Neural progenitor cell (in vitro differentiated cells): ENCODE results near the gene OGFOD3. TPM values are rescaled to one million over a fixed set of nuclear protein-coding genes. Genes with fewer than 3 reads are reported as not detected.
A peak's percentile ranks its signal among the peaks of the same experiment; 100 is the strongest.

Experiments
- DNase-seq: peaks from one replicate; pipeline ENCODE4 v3.0.0-alpha.2; 2016; ENCODE audit warnings: low spot score
- H2AFZ ChIP-seq: fragments of 200-600 bp; sonication (generic); replicated peaks from 2 replicates; pipeline ENCODE4 v1.6.1; 2016; ENCODE audit warnings: antibody characterized with exemption
- H3F3A ChIP-seq: fragments of 200-600 bp; sonication (generic); 2 replicates; pipeline ENCODE4 v1.6.1; 2016; ENCODE audit warnings: antibody characterized with exemption, low read depth
- H3K27ac ChIP-seq: fragments of 200-600 bp; sonication (generic); 2 replicates; pipeline ENCODE4 v1.5.1; 2016; ENCODE audit warnings: mild to moderate bottlenecking
- H3K27me3 ChIP-seq: fragments of 200-600 bp; sonication (generic); 2 replicates; pipeline ENCODE4 v1.6.1; 2016; ENCODE audit warnings: mild to moderate bottlenecking, moderate library complexity
- H3K36me3 ChIP-seq: fragments of 200-600 bp; sonication (generic); 2 replicates; pipeline ENCODE4 v1.5.1; 2016
- H3K4me1 ChIP-seq: fragments of 200-600 bp; sonication (generic); 2 replicates; pipeline ENCODE4 v1.6.1; 2016; ENCODE audit warnings: mixed run types
- H3K4me2 ChIP-seq: fragments of 200-600 bp; sonication (generic); 2 replicates; pipeline ENCODE4 v1.6.1; 2016
- H3K4me3 ChIP-seq: fragments of 200-600 bp; sonication (generic); 2 replicates; pipeline ENCODE4 v1.5.1; 2016
- H3K79me2 ChIP-seq: fragments of 200-600 bp; sonication (generic); 2 replicates; pipeline ENCODE4 v1.6.1; 2016; ENCODE audit warnings: low read depth
- H3K9ac ChIP-seq: fragments of 200-600 bp; sonication (generic); 2 replicates; pipeline ENCODE4 v1.6.1; 2016
- H3K9me3 ChIP-seq: fragments of 200-600 bp; sonication (generic); 2 replicates; pipeline ENCODE4 v1.5.1; 2016; ENCODE audit warnings: low read depth
- H4K20me1 ChIP-seq: fragments of 200-600 bp; sonication (generic); 2 replicates; pipeline ENCODE4 v1.6.1; 2016; ENCODE audit warnings: low read depth
- H3K27ac Mint-ChIP-seq: 3 replicates; pipeline ENCODE4 v1.8.0; 2021; ENCODE audit warnings: mixed read lengths
- H3K27me3 Mint-ChIP-seq: 2 replicates; pipeline ENCODE4 v1.8.0; 2022; ENCODE audit warnings: low read depth, mild to moderate bottlenecking, inconsistent platforms, moderate library complexity, mixed read lengths; ENCODE audit not compliant: insufficient read depth
- H3K36me3 Mint-ChIP-seq: 3 replicates; pipeline ENCODE4 v1.8.0; 2021; ENCODE audit warnings: mixed read lengths
- H3K4me1 Mint-ChIP-seq: 3 replicates; pipeline ENCODE4 v1.8.0; 2021; ENCODE audit warnings: mixed read lengths
- H3K4me3 Mint-ChIP-seq: 3 replicates; pipeline ENCODE4 v1.8.0; 2021; ENCODE audit warnings: mild to moderate bottlenecking, moderate library complexity, mixed read lengths
- H3K9me3 Mint-ChIP-seq: 3 replicates; pipeline ENCODE4 v1.8.0; 2020; ENCODE audit warnings: mixed read lengths
- CTCF ChIP-seq: fragments of 200-600 bp; sonication (generic); IDR thresholded peaks from 2 replicates; pipeline ENCODE4 v1.5.1; 2017; ENCODE audit warnings: antibody characterized with exemption, mild to moderate bottlenecking
- EZH2 ChIP-seq: fragments of 200-600 bp; sonication (generic); IDR thresholded peaks from 2 replicates; pipeline ENCODE4 v1.6.1; 2017; ENCODE audit warnings: antibody characterized with exemption, mild to moderate bottlenecking, moderate library complexity
- EZH2phosphoT487 ChIP-seq: fragments of 200-600 bp; sonication (generic); IDR thresholded peaks from 2 replicates; pipeline ENCODE4 v1.6.1; 2017; ENCODE audit warnings: antibody characterized with exemption
- total RNA-seq: library from RNA; depleted of rRNA; stranded (reverse); fragments of >200 nt; gene quantifications from 2 replicates; pipeline ENCODE4 v1.2.3, GENCODE V29; 2015; ENCODE audit warnings: low replicate concordance

The OGFOD3 gene
- total RNA-seq, 1 donor from 2014 or later = 26.8 TPM

DNA sequence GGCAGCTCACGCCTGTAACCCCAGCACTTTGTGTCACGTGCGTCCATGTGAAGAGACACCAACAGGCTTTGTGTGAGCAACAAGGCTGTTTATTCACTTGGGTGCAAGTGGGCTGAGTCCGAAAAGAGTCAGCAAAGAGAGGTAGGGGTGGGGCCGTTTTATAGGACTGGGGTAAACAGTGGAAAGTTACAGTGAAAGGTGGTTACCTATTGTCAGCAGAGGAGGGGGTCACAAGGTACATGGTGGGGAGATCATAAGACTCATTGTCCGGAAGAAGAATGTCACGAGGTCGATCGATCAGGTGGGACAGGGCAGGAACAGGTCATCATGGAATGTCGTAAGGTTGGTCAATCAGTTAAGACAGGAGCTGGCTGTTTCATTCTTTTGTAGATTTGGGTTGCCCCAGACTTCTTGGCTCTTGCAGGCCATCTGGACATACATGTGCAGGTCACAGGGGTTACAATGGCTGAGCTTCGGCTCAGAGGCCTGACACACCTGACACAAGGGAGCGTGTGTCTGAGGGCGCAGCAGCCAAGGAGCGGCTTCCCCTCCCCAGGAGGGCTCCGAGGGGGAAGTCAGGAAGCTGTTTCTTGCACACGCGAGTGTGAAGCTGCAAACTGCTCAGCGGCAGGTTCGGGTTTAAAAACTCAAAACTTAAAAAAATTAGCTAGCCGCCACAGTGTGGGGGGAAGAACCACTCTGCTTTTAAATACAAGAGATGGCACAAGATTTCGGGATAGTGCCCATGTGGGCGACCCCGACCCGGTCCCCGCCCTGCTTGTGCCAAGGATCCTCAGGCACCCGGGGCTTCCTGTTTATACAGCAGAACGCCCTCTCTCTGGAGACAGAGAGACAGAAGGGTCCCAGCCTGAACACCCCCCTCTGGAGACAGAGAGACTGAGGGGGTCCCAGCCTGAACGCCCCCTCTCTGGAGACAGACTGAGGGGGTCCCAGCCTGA lies 71.8 kb downstream of the OGFOD3 start:
- no peaks in the 10 kb centered on the region for H3K36me3 ChIP-seq
- H3K9ac ChIP-seq = no peak overlapping the region
- Mint-ChIP-seq H3K4me1 (peaks cover 37% of the 10 kb centered on the region), H3K27ac (peak overlapping the region; percentile 6), H3K9me3 (no peaks in the 10 kb centered on the region), H3K27me3 (peaks cover 15% of the 10 kb centered on the region), H3K4me3 (peak overlapping the region; percentile 10), H3K36me3 (no peaks in the 10 kb centered on the region)
- no peak for DNase-seq
- H3K4me2 ChIP-seq = no peak overlapping the region
- no peak overlapping the region for H3K4me3 ChIP-seq
- no peak overlapping the region for H3K27ac ChIP-seq
- H3K4me1 ChIP-seq = peaks cover 19% of the 10 kb centered on the region
- TF ChIP-seq EZH2 (no peak), CTCF (no peak), EZH2phosphoT487 (no peak)
- no peaks in the 10 kb centered on the region for H3K27me3 ChIP-seq
- peaks cover 10% of the 10 kb centered on the region for H3F3A ChIP-seq
- no peak overlapping the region for H2AFZ ChIP-seq
- H3K9me3 ChIP-seq = no peaks in the 10 kb centered on the region
- H3K79me2 ChIP-seq = no peaks in the 10 kb centered on the region
- H4K20me1 ChIP-seq = no peaks in the 10 kb centered on the region

- H4K20me1 ChIP-seq = no peaks in the 10 kb centered on the region
- H3K4me1 ChIP-seq = peaks cover 19% of the 10 kb centered on the region
- H3K4me2 ChIP-seq = no peak overlapping the region
- H3K9me3 ChIP-seq = no peaks in the 10 kb centered on the region
- H3K27me3 ChIP-seq = no peaks in the 10 kb centered on the region
- Mint-ChIP-seq H3K4me1 (peaks cover 31% of the 10 kb centered on the region), H3K27me3 (peaks cover 21% of the 10 kb centered on the region), H3K4me3 (no peak overlapping the region), H3K9me3 (peaks cover 6% of the 10 kb centered on the region), H3K36me3 (no peaks in the 10 kb centered on the region), H3K27ac (no peak overlapping the region)
- no peak overlapping the region for H3K4me3 ChIP-seq
- no peak overlapping the region for H3K9ac ChIP-seq
- TF ChIP-seq EZH2phosphoT487 (no peak), CTCF (no peak), EZH2 (no peak)
- no peaks in the 10 kb centered on the region for H3K36me3 ChIP-seq
- DNase-seq = no peak
- H3F3A ChIP-seq = peaks cover 10% of the 10 kb centered on the region
- H2AFZ ChIP-seq = no peak overlapping the region
- H3K79me2 ChIP-seq = no peaks in the 10 kb centered on the region
- no peak overlapping the region for H3K27ac ChIP-seq
Measured at GRCh38 chr17:82345151-82345976, 73.0 kb downstream of the OGFOD3 start.

GRCh38 chr17:82344175-82344907 lies 74.0 kb downstream of the OGFOD3 start:
- Histone ChIP-seq H4K20me1 (no peaks in the 10 kb centered on the region), H3K4me2 (no peak overlapping the region), H3K79me2 (no peaks in the 10 kb centered on the region), H3K27ac (no peak overlapping the region), H3F3A (peaks cover 10% of the 10 kb centered on the region), H3K36me3 (no peaks in the 10 kb centered on the region), H3K9ac (no peak overlapping the region), H3K9me3 (no peaks in the 10 kb centered on the region), H3K27me3 (peaks cover 4% of the 10 kb centered on the region), H2AFZ (no peak overlapping the region), H3K4me1 (peaks cover 19% of the 10 kb centered on the region), H3K4me3 (no peak overlapping the region)
- TF ChIP-seq EZH2phosphoT487 = no peak
- TF ChIP-seq EZH2 = no peak
- no peak for TF ChIP-seq CTCF
- Mint-ChIP-seq H3K9me3 (peaks cover 6% of the 10 kb centered on the region), H3K36me3 (no peaks in the 10 kb centered on the region), H3K4me3 (no peak overlapping the region), H3K27me3 (peaks cover 20% of the 10 kb centered on the region), H3K27ac (no peak overlapping the region), H3K4me1 (peaks cover 30% of the 10 kb centered on the region)
- DNase-seq = no peak
